Cardiac muscle cell (in vitro differentiated cells and primary cell): ENCODE measurements around the gene CACNA1H. TPM values are rescaled to one million over a fixed set of nuclear protein-coding genes. Genes with fewer than 3 reads are reported as not detected.

Experiments
- DNase-seq, 2 donors: peaks; one replicate each; pipeline versions ENCODE4 v3.0.0 to v3.0.0-alpha.2; 2010 to 2017; ENCODE audit warnings: low read depth in 1 of 2, low spot score in 1 of 2
- H3K27ac ChIP-seq: fragments of 200-600 bp; sonication (generic); 2 replicates; pipeline ENCODE4 v1.5.1; 2016
- H3K27me3 ChIP-seq: fragments of 200-600 bp; sonication (generic); 2 replicates; pipeline ENCODE4 v1.6.0; 2016; ENCODE audit warnings: control low read depth
- H3K36me3 ChIP-seq: fragments of 200-600 bp; sonication (generic); 2 replicates; pipeline ENCODE4 v1.5.1; 2016; ENCODE audit warnings: control low read depth
- H3K4me1 ChIP-seq: fragments of 200-600 bp; sonication (generic); 2 replicates; pipeline ENCODE4 v1.8.1; 2017; ENCODE audit warnings: low read depth, mild to moderate bottlenecking, mixed run types
- H3K4me3 ChIP-seq: fragments of 200-600 bp; sonication (generic); 2 replicates; pipeline ENCODE4 v1.5.1; 2016; ENCODE audit warnings: mild to moderate bottlenecking
- H3K9me3 ChIP-seq: fragments of 200-600 bp; sonication (generic); 2 replicates; pipeline ENCODE4 v1.5.1; 2017; ENCODE audit warnings: low read depth, mild to moderate bottlenecking, control low read depth
- polyA plus RNA-seq: library from polyadenylated mRNA; unstranded; fragments of >200 nt; fragmentation: Nextera tagmentation; extraction: Ambion mirVana; gene quantifications from 2 replicates; pipeline ENCODE4 v1.2.1, GENCODE V29; 2016
- total RNA-seq: library from RNA; depleted of rRNA; stranded (reverse); fragments of >200 nt; gene quantifications from 2 replicates; pipeline ENCODE4 v1.2.3, GENCODE V29; 2016
- TF ChIP-seq, protein P1 (sequence below): IDR thresholded peaks from 2 replicates; pipeline ENCODE4 v1.5.1; 2012; ENCODE audit warnings: low read depth, mild to moderate bottlenecking, low read length

CACNA1H gene
- total and polyA plus RNA-seq, 2 experiments from 2014 or later: 8.9 to 66.1 TPM

DNA sequence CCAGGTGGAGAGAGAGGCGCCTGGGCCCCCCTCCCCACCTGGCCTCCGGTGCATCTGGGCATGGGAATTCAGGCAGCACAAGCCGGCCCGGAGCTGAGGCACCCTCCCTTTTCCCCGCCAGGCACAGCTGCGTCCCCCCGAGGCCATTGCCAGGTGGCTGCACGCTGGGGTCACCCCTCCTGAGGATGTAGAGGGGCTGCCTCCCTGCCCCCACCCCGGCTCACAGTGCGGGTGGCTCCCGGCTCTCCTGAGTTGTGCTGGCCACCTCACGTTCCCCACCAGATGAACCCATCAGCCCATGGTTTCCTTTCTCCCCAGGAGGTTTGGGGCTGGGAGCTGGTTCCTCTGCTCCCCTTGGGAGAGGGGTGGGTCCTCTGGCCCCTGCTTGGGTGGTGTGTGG is 12.6 kb downstream of the CACNA1H start:
- Histone ChIP-seq H3K4me1 (peaks cover 8% of the 10 kb centered on the region), H3K27ac (no peak overlapping the region), H3K4me3 (no peak overlapping the region), H3K36me3 (no peaks in the 10 kb centered on the region), H3K9me3 (no peaks in the 10 kb centered on the region), H3K27me3 (no peaks in the 10 kb centered on the region)
- DNase-seq: no peak
- TF ChIP-seq, protein P1, sequence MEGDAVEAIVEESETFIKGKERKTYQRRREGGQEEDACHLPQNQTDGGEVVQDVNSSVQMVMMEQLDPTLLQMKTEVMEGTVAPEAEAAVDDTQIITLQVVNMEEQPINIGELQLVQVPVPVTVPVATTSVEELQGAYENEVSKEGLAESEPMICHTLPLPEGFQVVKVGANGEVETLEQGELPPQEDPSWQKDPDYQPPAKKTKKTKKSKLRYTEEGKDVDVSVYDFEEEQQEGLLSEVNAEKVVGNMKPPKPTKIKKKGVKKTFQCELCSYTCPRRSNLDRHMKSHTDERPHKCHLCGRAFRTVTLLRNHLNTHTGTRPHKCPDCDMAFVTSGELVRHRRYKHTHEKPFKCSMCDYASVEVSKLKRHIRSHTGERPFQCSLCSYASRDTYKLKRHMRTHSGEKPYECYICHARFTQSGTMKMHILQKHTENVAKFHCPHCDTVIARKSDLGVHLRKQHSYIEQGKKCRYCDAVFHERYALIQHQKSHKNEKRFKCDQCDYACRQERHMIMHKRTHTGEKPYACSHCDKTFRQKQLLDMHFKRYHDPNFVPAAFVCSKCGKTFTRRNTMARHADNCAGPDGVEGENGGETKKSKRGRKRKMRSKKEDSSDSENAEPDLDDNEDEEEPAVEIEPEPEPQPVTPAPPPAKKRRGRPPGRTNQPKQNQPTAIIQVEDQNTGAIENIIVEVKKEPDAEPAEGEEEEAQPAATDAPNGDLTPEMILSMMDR: no peak

DNA sequence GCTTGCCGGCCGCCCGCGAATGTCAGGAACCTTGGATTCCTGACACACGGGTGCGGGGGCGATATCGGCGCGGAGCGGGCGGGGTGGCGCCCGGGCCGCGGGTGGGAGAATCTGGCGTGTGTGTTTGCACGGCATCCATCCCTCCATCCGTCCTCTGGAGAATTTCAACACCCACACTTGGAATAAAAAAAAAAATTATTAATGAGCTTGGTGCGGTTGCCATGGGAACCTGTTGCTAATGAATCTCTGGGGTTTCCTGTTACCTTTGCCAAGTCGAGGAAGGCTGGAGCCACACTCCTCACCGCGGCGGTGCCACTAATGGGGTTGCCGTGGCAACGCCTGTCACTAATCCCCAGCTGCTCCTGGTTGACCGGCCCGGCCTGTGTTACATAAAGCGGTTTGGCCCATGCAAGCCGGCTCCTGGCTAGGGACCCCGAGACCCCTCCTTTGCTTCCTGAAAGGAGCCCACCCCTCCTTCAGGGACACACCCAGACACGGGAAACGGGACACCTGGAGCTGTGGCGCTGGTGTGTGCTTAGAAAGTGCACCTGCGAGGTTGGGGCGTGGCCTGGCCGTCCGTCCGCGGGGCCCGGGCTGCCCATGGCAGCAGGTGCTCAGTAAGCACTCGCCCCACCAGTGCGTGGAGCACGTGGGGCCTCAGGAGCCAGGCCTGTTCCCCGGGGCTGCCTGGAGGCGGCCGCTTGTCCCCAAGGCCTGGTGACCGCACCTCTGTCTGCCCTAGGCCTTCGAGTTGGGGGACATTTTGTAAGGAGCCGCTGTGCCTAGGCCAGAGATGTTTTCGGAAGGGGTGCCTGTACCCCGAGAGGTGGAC is 14.6 kb downstream of the CACNA1H start:
- H3K9me3 ChIP-seq: no peaks in the 10 kb centered on the region
- TF ChIP-seq, protein P1: no peak
- H3K4me1 ChIP-seq: peaks cover 8% of the 10 kb centered on the region
- H3K36me3 ChIP-seq: no peaks in the 10 kb centered on the region
- no peak for DNase-seq
- no peak overlapping the region for H3K27ac ChIP-seq
- H3K4me3 ChIP-seq: no peak overlapping the region
- H3K27me3 ChIP-seq: no peaks in the 10 kb centered on the region

DNA sequence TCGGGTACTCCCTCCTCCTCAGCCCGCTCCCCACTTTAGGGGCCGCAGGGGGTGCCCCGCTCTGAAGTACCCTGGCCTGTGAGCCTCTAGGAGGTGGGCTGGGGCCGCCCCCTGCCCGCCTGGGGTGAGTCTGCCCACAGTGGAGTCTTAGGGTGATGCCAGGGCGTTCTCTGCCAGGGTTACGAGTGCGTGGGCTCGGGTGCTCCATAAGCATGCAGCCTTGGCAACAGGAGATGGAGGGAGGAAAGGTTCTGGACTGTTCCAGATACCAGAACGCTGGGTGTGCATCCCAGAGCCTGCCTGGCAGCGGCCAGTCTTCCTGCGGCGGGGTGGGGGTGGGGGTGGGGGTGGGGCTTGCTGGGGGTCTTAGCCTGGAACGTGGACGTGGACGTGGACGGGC is 15.9 kb downstream of the CACNA1H start:
- no peaks in the 10 kb centered on the region for H3K27me3 ChIP-seq
- no peak overlapping the region for H3K4me3 ChIP-seq
- TF ChIP-seq, protein P1: no peak
- no peak for DNase-seq
- no peak overlapping the region for H3K27ac ChIP-seq
- H3K36me3 ChIP-seq: no peaks in the 10 kb centered on the region
- H3K4me1 ChIP-seq: peaks cover 8% of the 10 kb centered on the region
- H3K9me3 ChIP-seq: no peaks in the 10 kb centered on the region

DNA sequence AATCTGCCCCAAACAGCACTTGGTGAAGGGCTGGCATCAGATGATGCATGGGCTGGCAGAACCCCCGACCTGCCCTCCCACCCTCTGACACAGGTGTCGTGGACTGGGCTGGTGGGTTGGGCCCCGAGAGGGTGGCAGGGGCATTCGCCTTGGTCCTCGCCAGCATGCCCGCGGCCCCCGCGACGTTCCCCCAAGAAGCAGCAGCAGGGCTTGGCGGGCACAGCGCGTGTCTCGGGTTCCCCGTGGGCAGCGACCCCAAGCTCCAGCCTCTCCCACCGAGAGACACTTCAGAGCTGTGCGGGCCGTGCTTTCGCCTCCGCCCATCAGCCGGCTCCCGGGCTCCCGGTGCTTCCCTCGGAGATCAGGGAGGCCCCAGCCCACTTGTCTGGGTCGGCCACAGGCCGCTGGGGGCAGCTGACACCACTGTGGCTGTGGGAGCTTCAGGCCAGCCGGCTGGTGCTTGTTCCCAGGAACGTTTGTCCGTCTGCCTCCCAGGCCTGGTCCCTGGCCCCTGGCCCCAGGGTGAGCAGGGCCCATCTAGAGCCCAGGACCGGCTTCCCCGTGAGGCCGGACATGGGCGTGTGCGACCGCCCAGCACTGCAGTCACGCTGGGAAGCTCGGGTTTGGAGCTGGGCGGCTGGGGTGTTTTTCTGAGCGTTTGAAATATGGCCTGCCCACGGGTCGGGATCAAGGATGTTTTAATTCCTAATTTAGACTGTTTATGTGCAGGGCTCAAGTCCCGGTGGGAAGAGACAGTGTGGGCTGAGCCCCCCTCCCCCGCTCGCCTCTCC is 16.6 kb downstream of the CACNA1H start:
- peak in 1 of 2 donors; percentile 35 for DNase-seq
- H3K4me1 ChIP-seq: peaks cover 8% of the 10 kb centered on the region
- no peak overlapping the region for H3K4me3 ChIP-seq
- TF ChIP-seq, protein P1: no peak
- no peak overlapping the region for H3K27ac ChIP-seq
- H3K27me3 ChIP-seq: no peaks in the 10 kb centered on the region
- no peaks in the 10 kb centered on the region for H3K9me3 ChIP-seq
- no peaks in the 10 kb centered on the region for H3K36me3 ChIP-seq

DNA sequence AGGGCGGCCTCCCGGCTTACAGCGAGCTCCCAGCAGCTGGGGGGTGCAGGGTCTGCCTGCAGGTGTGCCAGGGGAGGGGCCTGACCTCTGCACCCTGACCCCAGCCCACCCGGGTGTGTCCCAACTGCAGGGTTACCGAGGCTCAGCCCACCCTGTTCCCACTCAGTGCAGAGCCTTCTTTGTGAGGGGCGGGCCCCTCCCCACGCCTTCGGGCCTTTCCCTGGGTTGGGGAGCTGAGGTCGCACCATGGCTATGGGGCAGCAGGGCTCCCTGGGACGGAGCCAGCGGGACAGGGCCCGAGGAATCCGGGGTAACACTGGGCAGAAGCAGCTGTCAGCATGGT is 17.1 kb downstream of the CACNA1H start:
- Histone ChIP-seq H3K36me3 (no peaks in the 10 kb centered on the region), H3K27me3 (no peaks in the 10 kb centered on the region), H3K27ac (no peak overlapping the region), H3K4me3 (no peak overlapping the region), H3K4me1 (peaks cover 8% of the 10 kb centered on the region), H3K9me3 (no peaks in the 10 kb centered on the region)
- DNase-seq: no peak
- TF ChIP-seq, protein P1: no peak
